Measurements from ENCODE around the gene HNMT.
"Not testable (repeated sequence)": the region's sequence is repeated elsewhere in the genome, so short reads cannot be mapped to it uniquely, and the experiment has no call there.

HNMT gene
- 0 reads per million in 2 experiments for total RNA-seq

- no peak for DNase-seq (ENCODE audit: low read depth)
These were observed at the start of gene HNMT for GRCh38 chr2:137964066-137964858. Gene HNMT, plus strand, starts transcription at chr2:137964473. Its CDS starts 19 bp downstream, at chr2:137964492.

GRCh38 chr2:137921105-137921880 lies 43.0 kb upstream of the HNMT start:
- DNase-seq (ENCODE audit: low read depth), result no peak

GRCh38 chr2:137922171-137922570 lies 42.1 kb upstream of the HNMT start:
- DNase-seq (ENCODE audit: low read depth), result not testable (repeated sequence)

GRCh38 chr2:137924019-137924418 lies 40.3 kb upstream of the HNMT start:
- DNase-seq (ENCODE audit: low read depth), result no peak

- DNase-seq (ENCODE audit: low read depth), result no peak
These were observed 38.7 kb upstream of the HNMT start for GRCh38 chr2:137925599-137925998.

GRCh38 chr2:137927846-137928245 lies 36.4 kb upstream of the HNMT start:
- DNase-seq (ENCODE audit: low read depth), result no peak

- DNase-seq (ENCODE audit: low read depth), result no peak
These were observed 35.4 kb upstream of the HNMT start for GRCh38 chr2:137928547-137929518.

GRCh38 chr2:137929519-137929916 lies 34.8 kb upstream of the HNMT start:
- DNase-seq (ENCODE audit: low read depth), result no peak

- no peak for DNase-seq (ENCODE audit: low read depth)
These were observed 34.1 kb upstream of the HNMT start for GRCh38 chr2:137930146-137930545.

- no peak for DNase-seq (ENCODE audit: low read depth)
These were observed 28.7 kb upstream of the HNMT start for GRCh38 chr2:137935591-137935990.

- DNase-seq (ENCODE audit: low read depth), result no peak
These were observed 27.0 kb upstream of the HNMT start for GRCh38 chr2:137937246-137937645.

GRCh38 chr2:137937778-137938177 lies 26.5 kb upstream of the HNMT start:
- DNase-seq (ENCODE audit: low read depth), result no peak

- no peak for DNase-seq (ENCODE audit: low read depth)
These were observed 26.1 kb upstream of the HNMT start for GRCh38 chr2:137938204-137938603.

- no peak for DNase-seq (ENCODE audit: low read depth)
These were observed 25.2 kb upstream of the HNMT start for GRCh38 chr2:137939026-137939425.

- no peak for DNase-seq (ENCODE audit: low read depth)
These were observed 24.1 kb upstream of the HNMT start for GRCh38 chr2:137940154-137940553.

- no peak for DNase-seq (ENCODE audit: low read depth)
These were observed 22.0 kb upstream of the HNMT start for GRCh38 chr2:137942037-137942832.

GRCh38 chr2:137942833-137943677 lies 21.2 kb upstream of the HNMT start:
- no peak for DNase-seq (ENCODE audit: low read depth)

- DNase-seq (ENCODE audit: low read depth), result no peak
These were observed 20.5 kb upstream of the HNMT start for GRCh38 chr2:137943678-137944347.

- no peak for DNase-seq (ENCODE audit: low read depth)
These were observed 19.6 kb upstream of the HNMT start for GRCh38 chr2:137944714-137945113.

GRCh38 chr2:137945229-137945628 lies 19.0 kb upstream of the HNMT start:
- DNase-seq (ENCODE audit: low read depth), result no peak
